Lung (tissue), 12 donors: ENCODE data around the gene CHN2. TPM values are rescaled to one million over a fixed set of nuclear protein-coding genes. Genes with fewer than 3 reads are reported as not detected.

ENCODE experiments used
- ATAC-seq: fragments of 200-7000 bp; cut with Tn5 transposase; one replicate; pipeline ENCODE4 v1.9.1; 2020; ENCODE audit warnings: moderate number of reproducible peaks; ENCODE audit not compliant: insufficient read depth, low FRiP score
- DNase-seq, 3 donors: peaks; one replicate each; pipeline ENCODE4 v3.0.0-alpha.2; 2013 to 2017
- H3K27ac ChIP-seq, 2 donors: one replicate each; pipeline ENCODE4 v1.5.1; 2013; ENCODE audit warnings: mild to moderate bottlenecking in 2 of 2, moderate library complexity in 2 of 2, control low read depth in 1 of 2, inconsistent platforms in 1 of 2, low read depth in 1 of 2, low read length in 1 of 2
- H3K27me3 ChIP-seq, 3 donors: one replicate each; pipeline ENCODE4 v1.5.1; 2013; ENCODE audit warnings: low read length in 2 of 3; ENCODE audit not compliant: control insufficient read depth in 3 of 3, insufficient read depth in 3 of 3
- H3K36me3 ChIP-seq, 4 donors: one replicate each; pipeline ENCODE4 v1.5.1; 2013; ENCODE audit warnings: low read length in 4 of 4, mild to moderate bottlenecking in 1 of 4, moderate library complexity in 1 of 4; ENCODE audit not compliant: control insufficient read depth in 4 of 4, insufficient read depth in 4 of 4
- H3K4me1 ChIP-seq, 5 donors: one replicate each; pipeline ENCODE4 v1.5.1; 2013; ENCODE audit warnings: low read length in 5 of 5, mild to moderate bottlenecking in 2 of 5, moderate library complexity in 1 of 5; ENCODE audit not compliant: control insufficient read depth in 5 of 5, insufficient read depth in 5 of 5
- H3K4me3 ChIP-seq: one replicate; pipeline ENCODE4 v1.5.1; 2013; ENCODE audit warnings: mild to moderate bottlenecking, control low read depth, moderate library complexity
- H3K9ac ChIP-seq, 2 donors: one replicate each; pipeline ENCODE4 v1.5.1; 2013; ENCODE audit warnings: low read length in 2 of 2, control low read depth in 1 of 2; ENCODE audit not compliant: insufficient read depth in 1 of 2
- H3K9me3 ChIP-seq, 4 donors: one replicate each; pipeline ENCODE4 v1.5.1; 2013; ENCODE audit warnings: low read length in 3 of 4, mild to moderate bottlenecking in 1 of 4, moderate library complexity in 1 of 4; ENCODE audit not compliant: control insufficient read depth in 4 of 4, insufficient read depth in 3 of 4
- WGBS, 2 donors: extraction: QIAGEN DNeasy Blood & Tissue Kit; methylation state at CpG; one replicate each; pipeline ENCODE4 v1.1.7; 2013; 5-methylcytosine and 5-hydroxymethylcytosine counted together
- polyA plus RNA-seq, 2 donors: library from polyadenylated mRNA; stranded (reverse); fragments of 200-250 nt; gene quantifications; one replicate each; pipeline ENCODE4 v1.2.1, GENCODE V29; 2013
- total RNA-seq, 2 donors: library from RNA; depleted of rRNA in 1 of 2; stranded (reverse); fragments of >200 nt in 1 of 2; gene quantifications; one replicate each; pipeline ENCODE4 v1.2.1, GENCODE V29; 2014 to 2021
- TF ChIP-seq, protein P1 (sequence below): IDR thresholded peaks from 2 replicates; pipeline ENCODE4 v1.5.1; 2012; ENCODE audit warnings: mild to moderate bottlenecking; ENCODE audit errors: control extremely low read depth, extremely low read depth
- donor health status: control.
- donor health status: control.
- donor health status: Bipolar disorder and iron deficiency.
- donor health status: healthy.
- donor health status: DM: yes; HTN: yes; CAD: no.

CHN2 gene
- total and polyA plus RNA-seq, 4 donors = 3.2 to 11.0 (median 6.7) TPM

- Histone ChIP-seq H3K9me3 (peaks cover 0 to 10% (median 0%) of the 10 kb centered on the region in 4 donors), H3K4me3 (no peak overlapping the region), H3K9ac (no peak overlapping the region), H3K27ac (no peak overlapping the region), H3K4me1 (peaks cover 0 to 6% (median 0%) of the 10 kb centered on the region in 5 donors), H3K36me3 (no peaks in the 10 kb centered on the region), H3K27me3 (peaks cover 0 to 21% (median 0%) of the 10 kb centered on the region in 3 donors)
- WGBS, 2 donors = 96 to 97% methylated on average over 6 of the region's 6 CpGs
- ATAC-seq = no peak
- TF ChIP-seq, protein P1, sequence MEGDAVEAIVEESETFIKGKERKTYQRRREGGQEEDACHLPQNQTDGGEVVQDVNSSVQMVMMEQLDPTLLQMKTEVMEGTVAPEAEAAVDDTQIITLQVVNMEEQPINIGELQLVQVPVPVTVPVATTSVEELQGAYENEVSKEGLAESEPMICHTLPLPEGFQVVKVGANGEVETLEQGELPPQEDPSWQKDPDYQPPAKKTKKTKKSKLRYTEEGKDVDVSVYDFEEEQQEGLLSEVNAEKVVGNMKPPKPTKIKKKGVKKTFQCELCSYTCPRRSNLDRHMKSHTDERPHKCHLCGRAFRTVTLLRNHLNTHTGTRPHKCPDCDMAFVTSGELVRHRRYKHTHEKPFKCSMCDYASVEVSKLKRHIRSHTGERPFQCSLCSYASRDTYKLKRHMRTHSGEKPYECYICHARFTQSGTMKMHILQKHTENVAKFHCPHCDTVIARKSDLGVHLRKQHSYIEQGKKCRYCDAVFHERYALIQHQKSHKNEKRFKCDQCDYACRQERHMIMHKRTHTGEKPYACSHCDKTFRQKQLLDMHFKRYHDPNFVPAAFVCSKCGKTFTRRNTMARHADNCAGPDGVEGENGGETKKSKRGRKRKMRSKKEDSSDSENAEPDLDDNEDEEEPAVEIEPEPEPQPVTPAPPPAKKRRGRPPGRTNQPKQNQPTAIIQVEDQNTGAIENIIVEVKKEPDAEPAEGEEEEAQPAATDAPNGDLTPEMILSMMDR = no peak
- no peak for DNase-seq
These were observed 113.8 kb downstream of the CHN2 start for GRCh38 chr7:29308424-29308823.

- Histone ChIP-seq H3K9me3 (peaks cover 0 to 10% (median 0%) of the 10 kb centered on the region in 4 donors), H3K4me1 (peaks cover 0 to 6% (median 0%) of the 10 kb centered on the region in 5 donors), H3K36me3 (no peaks in the 10 kb centered on the region), H3K27me3 (peaks cover 0 to 21% (median 0%) of the 10 kb centered on the region in 3 donors), H3K4me3 (no peak overlapping the region), H3K27ac (no peak overlapping the region), H3K9ac (no peak overlapping the region)
- DNase-seq (no peak), ATAC-seq (no peak)
- WGBS, 2 donors = 90 to 93% methylated on average over 9 of the region's 9 CpGs
- TF ChIP-seq, protein P1 = no peak
These were observed 114.7 kb downstream of the CHN2 start for GRCh38 chr7:29309041-29309854.

- TF ChIP-seq, protein P1 = no peak
- no peak for ATAC-seq
- Histone ChIP-seq H3K4me3 (no peak overlapping the region), H3K36me3 (no peaks in the 10 kb centered on the region), H3K27ac (no peak overlapping the region), H3K27me3 (peaks cover 0 to 25% (median 0%) of the 10 kb centered on the region in 3 donors), H3K9me3 (peaks cover 0 to 10% (median 0%) of the 10 kb centered on the region in 4 donors), H3K4me1 (peaks cover 0 to 3% (median 0%) of the 10 kb centered on the region in 5 donors), H3K9ac (no peak overlapping the region)
- no peak for DNase-seq
These were observed 116.0 kb downstream of the CHN2 start for GRCh38 chr7:29310625-29311024.
